SK-N-SH treated with all-trans-retinoic acid at 6 μM for 48 hours (cell line): ENCODE data around the gene ATG16L1.

Source experiments
- ATAC-seq: fragments of 200-7000 bp; cut with Tn5 transposase; 3 replicates; pipeline ENCODE4 v1.9.1; 2020; ENCODE audit warnings: mild to moderate bottlenecking, moderate library complexity
- ARNTL ChIP-seq: fragments of 450-650 bp; formaldehyde crosslinking; IDR thresholded peaks from 2 replicates; pipeline ENCODE4 v1.5.0; 2020; ENCODE audit warnings: low read depth, mild to moderate bottlenecking, moderate library complexity, borderline replicate concordance
- BACH2 ChIP-seq: fragments of 250-450 bp; sonication (Bioruptor Pico); IDR thresholded peaks from 2 replicates; pipeline ENCODE4 v1.9.0; 2021; ENCODE audit warnings: mild to moderate bottlenecking, borderline replicate concordance
- CREB5 ChIP-seq: fragments of 250-450 bp; sonication (Bioruptor Pico); IDR thresholded peaks from 2 replicates; pipeline ENCODE4 v1.5.1; 2020; ENCODE audit warnings: low read depth, mild to moderate bottlenecking, moderate library complexity
- CSDC2 ChIP-seq: fragments of 250-450 bp; sonication (Bioruptor Pico); IDR thresholded peaks from 2 replicates; pipeline ENCODE4 v1.5.0; 2020; ENCODE audit warnings: mild to moderate bottlenecking, moderate library complexity
- CSRNP3 ChIP-seq: fragments of 250-450 bp; sonication (Bioruptor Pico); IDR thresholded peaks from 2 replicates; pipeline ENCODE4 v1.5.1; 2021; ENCODE audit warnings: mild to moderate bottlenecking, moderate library complexity
- ESRRG ChIP-seq: fragments of 250-450 bp; sonication (Bioruptor Pico); IDR thresholded peaks from 2 replicates; pipeline ENCODE4 v1.6.1; 2021; ENCODE audit warnings: mild to moderate bottlenecking
- GLIS3 ChIP-seq: fragments of 250-450 bp; sonication (Bioruptor Pico); IDR thresholded peaks from 2 replicates; pipeline ENCODE4 v1.5.0; 2020; ENCODE audit warnings: mild to moderate bottlenecking, moderate library complexity
- ISL1 ChIP-seq: fragments of 250-450 bp; sonication (Bioruptor Pico); IDR thresholded peaks from 2 replicates; pipeline ENCODE4 v2.1.2; 2022; ENCODE audit warnings: mild to moderate bottlenecking, moderate library complexity
- OSR1 ChIP-seq: fragments of 250-450 bp; sonication (Bioruptor Pico); IDR thresholded peaks from 2 replicates; pipeline ENCODE4 v1.8.0; 2022; ENCODE audit warnings: moderate library complexity, mild to moderate bottlenecking, inconsistent platforms
- PATZ1 ChIP-seq: fragments of 250-450 bp; sonication (Bioruptor Pico); IDR thresholded peaks from 2 replicates; pipeline ENCODE4 v1.8.0; 2020; ENCODE audit warnings: mild to moderate bottlenecking, moderate library complexity, borderline replicate concordance
- POU6F1 ChIP-seq: fragments of 250-450 bp; sonication (Bioruptor Pico); IDR thresholded peaks from 2 replicates; pipeline ENCODE4 v1.8.0; 2021; ENCODE audit warnings: low read depth, mild to moderate bottlenecking, moderate library complexity, borderline replicate concordance
- PPARA ChIP-seq: fragments of 250-450 bp; sonication (Bioruptor Pico); IDR thresholded peaks from 2 replicates; pipeline ENCODE4 v1.5.0; 2020; ENCODE audit warnings: mild to moderate bottlenecking, borderline replicate concordance
- RARB ChIP-seq: fragments of 250-450 bp; sonication (Bioruptor Pico); IDR thresholded peaks from 2 replicates; pipeline ENCODE4 v1.8.0; 2021; ENCODE audit warnings: mild to moderate bottlenecking, moderate library complexity
- SNAI2 ChIP-seq: fragments of 250-450 bp; sonication (Bioruptor Pico); IDR thresholded peaks from 2 replicates; pipeline ENCODE4 v1.5.0; 2020; ENCODE audit warnings: mild to moderate bottlenecking, moderate library complexity
- TCF4 ChIP-seq: fragments of 250-450 bp; sonication (Bioruptor Pico); IDR thresholded peaks from 2 replicates; pipeline ENCODE4 v1.8.0; 2021; ENCODE audit warnings: mild to moderate bottlenecking, moderate library complexity, borderline replicate concordance
- TOX ChIP-seq: fragments of 250-450 bp; sonication (Bioruptor Pico); IDR thresholded peaks from 2 replicates; pipeline ENCODE4 v1.8.0; 2021; ENCODE audit warnings: mild to moderate bottlenecking, moderate library complexity, borderline replicate concordance
- TSHZ2 ChIP-seq: fragments of 250-450 bp; sonication (Bioruptor Pico); IDR thresholded peaks from 2 replicates; pipeline ENCODE4 v1.5.0; 2020; ENCODE audit warnings: mild to moderate bottlenecking, moderate library complexity
- ZC3H10 ChIP-seq: fragments of 250-450 bp; sonication (Bioruptor Pico); IDR thresholded peaks from 2 replicates; pipeline ENCODE4 v1.5.1; 2021; ENCODE audit warnings: mild to moderate bottlenecking, moderate library complexity
- ZFP3 ChIP-seq: fragments of 250-450 bp; sonication (Bioruptor Pico); IDR thresholded peaks from 2 replicates; pipeline ENCODE4 v1.5.0; 2020; ENCODE audit warnings: mild to moderate bottlenecking, moderate library complexity
- ZFP30 ChIP-seq: fragments of 450-650 bp; formaldehyde crosslinking; IDR thresholded peaks from 2 replicates; pipeline ENCODE4 v1.5.0; 2022; ENCODE audit warnings: mild to moderate bottlenecking, moderate library complexity
- ZNF70 ChIP-seq: fragments of 450-650 bp; formaldehyde crosslinking; IDR thresholded peaks from 2 replicates; pipeline ENCODE4 v1.5.0; 2020; ENCODE audit warnings: mild to moderate bottlenecking, moderate library complexity
- ZNF8 ChIP-seq: fragments of 450-650 bp; formaldehyde crosslinking; IDR thresholded peaks from 2 replicates; pipeline ENCODE4 v1.5.0; 2020; ENCODE audit warnings: mild to moderate bottlenecking, moderate library complexity

ATG16L1 gene

GRCh38 chr2:233339427-233339826 is 88.0 kb downstream of the ATG16L1 start:
- no peak for ATAC-seq
- no peak for TF ChIP-seq CREB5 (CRISPR knock-in tag)
- no peak for TF ChIP-seq ZNF70 (CRISPR knock-in tag)
- TF ChIP-seq GLIS3: no peak
- TF ChIP-seq TCF4 (CRISPR knock-in tag): no peak
- TF ChIP-seq ZFP30: no peak
- no peak for TF ChIP-seq ESRRG (CRISPR knock-in tag)
- no peak for TF ChIP-seq ISL1
- TF ChIP-seq ZNF8 (CRISPR knock-in tag): no peak
- TF ChIP-seq TOX (CRISPR knock-in tag): no peak
- TF ChIP-seq OSR1: no peak
- TF ChIP-seq BACH2 (CRISPR knock-in tag): no peak
- TF ChIP-seq, all 23 proteins: peak for 0

GRCh38 chr2:233341296-233341695 is 89.8 kb downstream of the ATG16L1 start:
- peak; percentile 97 for TF ChIP-seq ZNF8 (CRISPR knock-in tag)
- no peak for TF ChIP-seq CREB5 (CRISPR knock-in tag)
- no peak for ATAC-seq

- TF ChIP-seq CSDC2 (CRISPR knock-in tag) (no peak), ARNTL (CRISPR knock-in tag) (no peak), ESRRG (CRISPR knock-in tag) (no peak), TSHZ2 (CRISPR knock-in tag) (no peak), ZNF8 (CRISPR knock-in tag) (no peak), ZNF70 (CRISPR knock-in tag) (no peak), ZFP3 (no peak), TOX (CRISPR knock-in tag) (no peak), PPARA (CRISPR knock-in tag) (no peak), OSR1 (no peak), CREB5 (CRISPR knock-in tag) (no peak), RARB (no peak), PATZ1 (CRISPR knock-in tag) (no peak), ISL1 (no peak), TCF4 (CRISPR knock-in tag) (no peak), ZC3H10 (CRISPR knock-in tag) (no peak), POU6F1 (CRISPR knock-in tag) (no peak), SNAI2 (no peak), CSRNP3 (CRISPR knock-in tag) (no peak), ZFP30 (no peak)
- ATAC-seq: no peak
Measured at GRCh38 chr2:233342301-233342700, 90.8 kb downstream of the ATG16L1 start.
